Suprapubic skin (tissue), 4 donors: Measurements from ENCODE around the gene GON4L.

Experiments used
- CTCF ChIP-seq, 2 donors: fragments of 200-600 bp in 1 of 2; fragments of 450-650 bp in 1 of 2; sonication (generic) in 1 of 2; IDR thresholded peaks; one replicate each; pipeline ENCODE4 v1.5.1; 2016 to 2019; ENCODE audit warnings: antibody characterized with exemption in 2 of 2, mild to moderate bottlenecking in 1 of 2, moderate library complexity in 1 of 2
- POLR2A ChIP-seq, 2 donors: fragments of 450-650 bp; IDR thresholded peaks; one replicate each; pipeline ENCODE4 v1.6.1; 2017; ENCODE audit warnings: antibody characterized with exemption in 2 of 2, mild to moderate bottlenecking in 2 of 2, moderate library complexity in 2 of 2
- POLR2AphosphoS5 ChIP-seq, 3 donors: sonication (generic); formaldehyde crosslinking; IDR thresholded peaks; one replicate each; pipeline ENCODE4 v1.6.1; 2017; ENCODE audit warnings: antibody characterized with exemption in 3 of 3

GRCh38 chr1:155809088-155809487 lies 47.9 kb downstream of the GON4L start:
- no peak for TF ChIP-seq CTCF (IDR thresholded peaks at IDR 0.05)
- no peak for TF ChIP-seq POLR2A (IDR thresholded peaks at IDR 0.05)
- TF ChIP-seq POLR2AphosphoS5 (IDR thresholded peaks at IDR 0.05): no peak
